Right lobe of liver (tissue), 6 donors: ENCODE data around the gene ATP5F1E. TPM values are rescaled to one million over a fixed set of nuclear protein-coding genes. Genes with fewer than 3 reads are reported as not detected.

ENCODE experiments used
- ATAC-seq, 4 donors: fragments of 200-7000 bp; cut with Tn5 transposase; one replicate each; pipeline ENCODE4 v1.9.1; 2020; ENCODE audit warnings: mild to moderate bottlenecking in 4 of 4, moderate library complexity in 4 of 4
- DNase-seq, 3 donors: peaks; one replicate each; pipeline ENCODE4 v3.0.0-alpha.2; 2020
- H3K27ac ChIP-seq, 3 donors: fragments of 200-600 bp; one replicate each; pipeline ENCODE4 v1.8.0; 2022
- H3K27me3 ChIP-seq, 2 donors: fragments of 200-600 bp; one replicate each; pipeline ENCODE4 v1.8.0; 2022
- H3K36me3 ChIP-seq, 4 donors: fragments of 200-600 bp; sonication (generic) in 1 of 4; one replicate each; pipeline versions ENCODE4 v1.5.1 to v1.8.0; 2017 to 2022; ENCODE audit warnings: control low read depth in 1 of 4
- H3K4me1 ChIP-seq, 4 donors: fragments of 200-600 bp; sonication (generic) in 1 of 4; one replicate each; pipeline versions ENCODE4 v1.5.1 to v1.8.0; 2017 to 2022; ENCODE audit warnings: control low read depth in 1 of 4
- H3K4me3 ChIP-seq, 3 donors: fragments of 200-600 bp; one replicate each; pipeline ENCODE4 v1.8.0; 2022
- H3K9me3 ChIP-seq, 4 donors: fragments of 200-600 bp; sonication (generic) in 1 of 4; one replicate each; pipeline versions ENCODE4 v1.5.1 to v1.8.0; 2017 to 2022; ENCODE audit warnings: control low read depth in 1 of 4
- POLR2A ChIP-seq: fragments of 450-650 bp; IDR thresholded peaks from one replicate; pipeline ENCODE4 v1.6.1; 2017; ENCODE audit warnings: antibody characterized with exemption, mild to moderate bottlenecking
- WGBS: methylation state at CpG from one replicate; pipeline ENCODE4 v1.1.6; 2018; ENCODE audit warnings: low coverage, low lambda C conversion rate; ENCODE audit not compliant: insufficient coverage; ENCODE audit errors: missing lambda C conversion rate; 5-methylcytosine and 5-hydroxymethylcytosine counted together
- intact Hi-C, 2 donors: fragments of 100-400 bp; cut with DNase I; formaldehyde crosslinking; loops; one replicate each; pipeline versions ENCODE4 v1.11.2 to v1.14.1; 2022
- total RNA-seq, 6 experiments: library from RNA; depleted of rRNA in 2 of 6; stranded (reverse); fragments of >200 nt in 2 of 6; fragmentation: NEBNext Ultra II Directional in 3 of 6; extraction: Animal tissue kit (Norgen Biotek cat#: 25700) in 3 of 6; gene quantifications; one replicate each; pipeline versions ENCODE4 v1.1.0 to v1.2.4, GENCODE V29; 2016 to 2023
- TF ChIP-seq, protein P1 (sequence below), 4 donors: fragments of 200-600 bp in 3 of 4; fragments of 450-650 bp in 1 of 4; IDR thresholded peaks; one replicate each; pipeline versions ENCODE4 v1.5.1 to v1.8.0; 2016 to 2022; ENCODE audit warnings: antibody characterized with exemption in 4 of 4, mild to moderate bottlenecking in 2 of 4
- donor health status: DM: no; HTN: yes; CAD: no.
- donor health status: DM: no; HTN: no; CAD: no.
- donor health status: DM: no; HTN: no; CAD: no.
- donor health status: DM: no; HTN: yes; CAD: no.
- donor health status: DM: no; HTN: yes; CAD: no.

ATP5F1E gene
- total RNA-seq, 6 experiments from 2014 or later = 15.8 to 34.6 (median 30.5) TPM

DNA sequence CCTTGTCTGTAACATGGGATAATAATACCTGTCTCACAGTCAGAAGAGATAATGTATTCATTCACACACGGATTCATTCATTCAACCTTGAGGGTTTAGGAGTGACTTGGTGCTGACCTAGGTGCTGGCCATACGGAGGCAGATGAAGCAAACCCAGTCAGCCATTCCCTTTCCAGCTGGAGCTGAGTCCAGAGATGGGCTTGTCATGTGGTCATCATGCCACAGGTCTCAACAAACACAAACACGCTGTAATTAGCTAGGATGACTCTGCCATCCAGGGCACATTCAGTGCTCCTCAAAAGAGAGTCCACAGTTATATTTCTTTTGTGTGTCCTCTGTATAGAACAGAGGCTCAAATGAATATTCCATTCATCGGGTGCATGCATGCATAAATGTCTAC lies 29.9 kb upstream of the ATP5F1E start:
- ATAC-seq = no peak
- peaks cover 0 to 4% of the 10 kb centered on the region in 2 donors for H3K27me3 ChIP-seq
- no peak for TF ChIP-seq POLR2A
- TF ChIP-seq, protein P1, sequence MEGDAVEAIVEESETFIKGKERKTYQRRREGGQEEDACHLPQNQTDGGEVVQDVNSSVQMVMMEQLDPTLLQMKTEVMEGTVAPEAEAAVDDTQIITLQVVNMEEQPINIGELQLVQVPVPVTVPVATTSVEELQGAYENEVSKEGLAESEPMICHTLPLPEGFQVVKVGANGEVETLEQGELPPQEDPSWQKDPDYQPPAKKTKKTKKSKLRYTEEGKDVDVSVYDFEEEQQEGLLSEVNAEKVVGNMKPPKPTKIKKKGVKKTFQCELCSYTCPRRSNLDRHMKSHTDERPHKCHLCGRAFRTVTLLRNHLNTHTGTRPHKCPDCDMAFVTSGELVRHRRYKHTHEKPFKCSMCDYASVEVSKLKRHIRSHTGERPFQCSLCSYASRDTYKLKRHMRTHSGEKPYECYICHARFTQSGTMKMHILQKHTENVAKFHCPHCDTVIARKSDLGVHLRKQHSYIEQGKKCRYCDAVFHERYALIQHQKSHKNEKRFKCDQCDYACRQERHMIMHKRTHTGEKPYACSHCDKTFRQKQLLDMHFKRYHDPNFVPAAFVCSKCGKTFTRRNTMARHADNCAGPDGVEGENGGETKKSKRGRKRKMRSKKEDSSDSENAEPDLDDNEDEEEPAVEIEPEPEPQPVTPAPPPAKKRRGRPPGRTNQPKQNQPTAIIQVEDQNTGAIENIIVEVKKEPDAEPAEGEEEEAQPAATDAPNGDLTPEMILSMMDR (IDR thresholded peaks at IDR 0.05) = no peak
- DNase-seq = no peak
- H3K4me3 ChIP-seq = no peak overlapping the region
- H3K4me1 ChIP-seq = no peaks in the 10 kb centered on the region
- intact Hi-C loops = no loop called here
- H3K36me3 ChIP-seq = no peaks in the 10 kb centered on the region
- WGBS = 54% methylated on average over 4 of the region's 4 CpGs
- no peak overlapping the region for H3K27ac ChIP-seq
- no peaks in the 10 kb centered on the region for H3K9me3 ChIP-seq

DNA sequence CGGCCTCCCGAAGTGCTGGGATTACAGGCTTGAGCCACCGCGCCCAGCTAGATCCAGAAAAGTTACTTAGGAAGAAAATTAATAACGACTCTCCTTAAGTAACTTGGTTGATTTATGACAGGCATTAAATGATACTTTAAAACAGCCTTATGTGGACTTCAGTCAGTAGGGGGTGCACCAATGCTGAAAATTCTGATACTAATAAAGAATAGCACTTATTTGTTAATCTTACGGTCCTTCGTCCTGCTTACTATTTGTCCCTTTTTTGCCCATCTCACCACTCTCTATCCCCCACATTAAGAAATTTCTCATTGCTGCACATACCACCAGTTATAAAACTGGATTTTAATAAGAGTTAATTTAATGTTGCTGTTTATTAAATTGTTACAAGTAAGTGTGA lies 23.2 kb upstream of the ATP5F1E start:
- Histone ChIP-seq H3K9me3 (no peaks in the 10 kb centered on the region), H3K27ac (no peak overlapping the region), H3K36me3 (no peaks in the 10 kb centered on the region), H3K27me3 (no peaks in the 10 kb centered on the region), H3K4me1 (no peaks in the 10 kb centered on the region), H3K4me3 (no peak overlapping the region)
- intact Hi-C loops = no loop called here
- DNase-seq = no peak
- TF ChIP-seq, protein P1 (IDR thresholded peaks at IDR 0.05) = peak in 3 of 4 donors; percentile 25 to 39 (median 36)
- no peak for TF ChIP-seq POLR2A
- peak in 2 of 4 donors; percentile 30 to 46 for ATAC-seq
- WGBS = 62% methylated on average over 7 of the region's 7 CpGs

DNA sequence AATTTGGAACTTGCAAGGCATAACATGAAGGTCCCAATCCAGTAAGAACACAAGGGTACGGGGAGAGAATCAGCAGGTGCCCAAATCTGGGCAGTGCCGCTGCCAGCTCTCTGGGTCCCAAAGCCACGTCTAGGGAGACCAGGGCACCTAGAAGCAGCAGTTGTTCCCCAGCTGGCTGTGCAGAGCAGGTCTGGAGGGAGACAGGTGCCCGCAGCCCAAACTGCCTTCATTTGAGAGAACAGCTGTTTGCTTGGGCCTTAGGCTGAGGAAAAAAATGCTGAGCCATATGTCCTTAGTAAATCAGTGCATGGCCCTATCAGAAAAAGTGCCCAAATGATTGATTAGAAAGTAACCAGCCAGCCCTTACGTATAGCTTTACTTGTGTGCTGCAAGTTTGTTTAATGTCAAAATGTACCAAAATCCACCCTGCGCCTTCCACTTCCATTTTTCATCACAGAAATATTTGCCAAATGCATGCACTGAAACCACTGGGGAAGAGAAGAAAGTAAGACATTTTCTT lies 19.6 kb upstream of the ATP5F1E start:
- DNase-seq (no peak), ATAC-seq (no peak)
- TF ChIP-seq, protein P1 (IDR thresholded peaks at IDR 0.05) = no peak
- no peak for TF ChIP-seq POLR2A
- H3K4me1 ChIP-seq = no peaks in the 10 kb centered on the region
- no peak overlapping the region for H3K4me3 ChIP-seq
- no peaks in the 10 kb centered on the region for H3K27me3 ChIP-seq
- no peak overlapping the region for H3K27ac ChIP-seq
- no peaks in the 10 kb centered on the region for H3K9me3 ChIP-seq
- WGBS = 80% methylated on average over 3 of the region's 6 CpGs
- H3K36me3 ChIP-seq = no peaks in the 10 kb centered on the region
- intact Hi-C loops = no loop called here

DNA sequence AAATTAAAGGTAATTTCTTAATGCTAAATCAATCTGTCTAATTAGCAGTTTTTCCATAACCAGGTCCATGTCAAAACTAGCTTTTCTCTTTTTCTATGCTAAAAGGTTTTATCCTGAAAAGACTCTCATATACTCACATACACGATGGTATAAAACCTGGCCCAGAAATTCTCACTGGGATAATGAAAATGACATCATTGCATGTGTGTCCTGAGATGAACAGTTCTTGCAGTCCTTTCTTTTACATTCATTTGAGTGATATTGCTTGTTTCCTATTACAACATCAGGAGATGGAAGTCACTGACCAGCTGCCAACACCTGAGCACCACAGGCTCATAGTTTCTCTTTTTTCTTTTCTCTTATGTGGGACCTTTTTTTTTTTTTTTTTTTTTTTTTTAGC lies 18.3 kb upstream of the ATP5F1E start:
- H3K4me3 ChIP-seq = no peak overlapping the region
- H3K27ac ChIP-seq = no peak overlapping the region
- no peaks in the 10 kb centered on the region for H3K9me3 ChIP-seq
- 59% methylated on average over 1 of the region's 1 CpG for WGBS
- H3K27me3 ChIP-seq = no peaks in the 10 kb centered on the region
- no peaks in the 10 kb centered on the region for H3K36me3 ChIP-seq
- TF ChIP-seq, protein P1 (IDR thresholded peaks at IDR 0.05) = no peak
- TF ChIP-seq POLR2A = no peak
- ATAC-seq (no peak), DNase-seq (no peak)
- intact Hi-C loops = no loop called here
- H3K4me1 ChIP-seq = no peaks in the 10 kb centered on the region

DNA sequence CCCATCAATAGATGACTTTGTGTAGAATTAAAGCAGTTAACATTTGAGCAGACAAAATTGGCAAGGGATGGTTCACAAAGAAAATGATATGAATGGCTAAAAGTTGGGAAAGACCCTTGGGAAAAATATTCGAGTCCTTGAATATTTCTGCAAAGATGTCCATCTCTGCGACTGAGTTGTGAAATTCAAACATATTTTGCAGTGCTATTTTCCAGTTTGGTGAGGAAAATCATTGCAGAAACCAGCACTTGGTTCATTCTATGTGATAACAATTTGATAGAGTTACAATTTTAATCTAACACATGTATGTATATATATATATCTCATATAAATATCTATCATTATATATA lies 16.5 kb upstream of the ATP5F1E start:
- intact Hi-C loops = loop anchor here (10.0 kb wide), 2 partner anchors 154 to 164 kb away; no protein-coding TSS in a partner anchor
- no peak for ATAC-seq
- no peaks in the 10 kb centered on the region for H3K4me1 ChIP-seq
- no peaks in the 10 kb centered on the region for H3K36me3 ChIP-seq
- no peak for DNase-seq
- TF ChIP-seq POLR2A = no peak
- TF ChIP-seq, protein P1 (IDR thresholded peaks at IDR 0.05) = no peak
- H3K27me3 ChIP-seq = no peaks in the 10 kb centered on the region
- H3K27ac ChIP-seq = no peak overlapping the region
- H3K4me3 ChIP-seq = no peak overlapping the region
- WGBS = 77% methylated on average over 2 of the region's 2 CpGs
- no peaks in the 10 kb centered on the region for H3K9me3 ChIP-seq
